ENCODE results near the gene SLC38A3.
"Not testable (repeated sequence)": the region's sequence is repeated elsewhere in the genome, so short reads cannot be mapped to it uniquely, and the experiment has no call there.

- not testable (repeated sequence) for TF ChIP-seq EZH2phosphoT487 (IDR thresholded peaks at IDR 0.05; ENCODE audit: insufficient read depth, low read depth); EZH2 (IDR thresholded peaks at IDR 0.05; ENCODE audit: insufficient read depth, poor library complexity, severe bottlenecking)
Observed at GRCh38 chr3:50244813-50245212, 39.7 kb downstream of the SLC38A3 start.

Measured in GM23248 (cell line).